Measurements from ENCODE around the gene DDI1.

DNA sequence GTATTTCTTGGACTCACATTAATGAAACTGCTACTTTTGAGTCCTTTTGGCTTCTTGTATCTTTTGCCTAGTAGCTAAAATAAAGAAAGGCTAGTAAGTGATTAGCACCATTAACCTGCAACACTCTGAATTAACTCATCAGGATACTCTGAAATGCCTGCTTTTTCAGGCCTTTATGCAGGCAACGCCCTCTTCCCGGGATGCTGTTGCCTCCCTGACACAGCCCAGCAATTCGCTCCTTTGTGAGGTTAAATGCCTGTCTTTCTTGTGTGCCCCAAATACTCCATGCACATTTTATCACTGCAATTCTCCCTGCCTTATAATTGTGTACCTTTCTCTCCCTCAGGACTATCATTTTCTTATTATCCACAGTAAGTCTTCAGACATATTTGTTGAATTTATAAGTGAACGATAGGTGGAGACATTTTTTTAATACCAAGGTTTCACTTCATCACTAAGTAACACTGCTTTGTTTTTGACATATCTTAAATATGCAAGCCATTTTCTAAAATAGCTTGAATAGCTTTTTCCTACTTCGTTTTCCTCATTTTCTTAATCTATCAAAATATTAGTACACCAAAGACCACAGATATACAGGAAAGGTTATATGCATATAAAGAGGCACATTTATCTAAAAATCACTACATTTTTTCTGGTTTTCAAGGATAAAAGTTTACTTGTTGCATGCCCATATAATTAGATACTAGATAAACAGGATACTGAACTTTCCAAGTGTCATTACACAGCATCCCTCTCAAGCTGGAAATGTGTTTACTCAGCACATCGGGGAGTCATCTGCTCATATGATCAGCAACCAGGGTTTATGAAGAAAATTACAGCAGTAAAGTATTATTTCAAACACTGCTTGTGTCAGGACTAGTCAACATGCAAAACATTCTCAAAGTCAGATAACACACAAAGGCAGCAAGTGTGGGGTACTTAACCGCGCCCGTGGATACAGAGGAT, 48.5 kb upstream of the DDI1 start:
- TF ChIP-seq, protein P1, sequence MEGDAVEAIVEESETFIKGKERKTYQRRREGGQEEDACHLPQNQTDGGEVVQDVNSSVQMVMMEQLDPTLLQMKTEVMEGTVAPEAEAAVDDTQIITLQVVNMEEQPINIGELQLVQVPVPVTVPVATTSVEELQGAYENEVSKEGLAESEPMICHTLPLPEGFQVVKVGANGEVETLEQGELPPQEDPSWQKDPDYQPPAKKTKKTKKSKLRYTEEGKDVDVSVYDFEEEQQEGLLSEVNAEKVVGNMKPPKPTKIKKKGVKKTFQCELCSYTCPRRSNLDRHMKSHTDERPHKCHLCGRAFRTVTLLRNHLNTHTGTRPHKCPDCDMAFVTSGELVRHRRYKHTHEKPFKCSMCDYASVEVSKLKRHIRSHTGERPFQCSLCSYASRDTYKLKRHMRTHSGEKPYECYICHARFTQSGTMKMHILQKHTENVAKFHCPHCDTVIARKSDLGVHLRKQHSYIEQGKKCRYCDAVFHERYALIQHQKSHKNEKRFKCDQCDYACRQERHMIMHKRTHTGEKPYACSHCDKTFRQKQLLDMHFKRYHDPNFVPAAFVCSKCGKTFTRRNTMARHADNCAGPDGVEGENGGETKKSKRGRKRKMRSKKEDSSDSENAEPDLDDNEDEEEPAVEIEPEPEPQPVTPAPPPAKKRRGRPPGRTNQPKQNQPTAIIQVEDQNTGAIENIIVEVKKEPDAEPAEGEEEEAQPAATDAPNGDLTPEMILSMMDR (IDR thresholded peaks at IDR 0.05): no peak
- TF ChIP-seq POLR2AphosphoS5 (IDR thresholded peaks at IDR 0.05): no peak
